IMR-90 (cell line): ENCODE data around the gene ADAMTSL2. TPM values are rescaled to one million over a fixed set of nuclear protein-coding genes. Genes with fewer than 3 reads are reported as not detected.

Experiments
- ATAC-seq: fragments of 200-7000 bp; cut with Tn5 transposase; 2 replicates; pipeline ENCODE4 v1.9.1; 2020; ENCODE audit warnings: low read depth, mild to moderate bottlenecking, moderate library complexity
- BruUV-seq: library from RNA; stranded (reverse); fragments of 400-500 nt; replicated peaks from 2 replicates; lab custom pipeline; 2021; lab: Mats Ljungman, UMichigan
- CTCF ChIA-PET: fragments of 300-600 bp; formaldehyde crosslinking; extraction: SDS; loops from one replicate; lab custom pipeline; 2021; ENCODE audit warnings: antibody characterized with exemption; lab: Yijun Ruan, JAX
- POLR2A ChIA-PET: fragments of 300-600 bp; sonication (Branson Sonifier 250); formaldehyde crosslinking; loops from one replicate; lab custom pipeline; 2022; ENCODE audit warnings: antibody characterized with exemption; ENCODE audit not compliant: unreplicated experiment; lab: Charles Lee
- DNase-seq: peaks from one replicate; pipeline ENCODE4 v3.0.0; 2013
- H2AFZ ChIP-seq: replicated peaks from 2 replicates; pipeline ENCODE3; 2013; ENCODE audit warnings: low read length, mild to moderate bottlenecking; ENCODE audit not compliant: poor library complexity
- H2AK5ac ChIP-seq: 2 replicates; pipeline ENCODE4 v1.6.1; 2013; ENCODE audit warnings: low read depth, low read length, inconsistent platforms
- H2AK9ac ChIP-seq: replicated peaks from 2 replicates; pipeline ENCODE3; 2013; ENCODE audit warnings: mild to moderate bottlenecking, low read depth, low read length, moderate library complexity; ENCODE audit not compliant: poor library complexity
- H2BK120ac ChIP-seq: 2 replicates; pipeline ENCODE4 v1.6.1; 2013; ENCODE audit warnings: low read depth, low read length, inconsistent platforms
- H2BK15ac ChIP-seq: 3 replicates; pipeline ENCODE4 v1.6.1; 2013; ENCODE audit warnings: low read depth, low read length, inconsistent platforms
- H2BK20ac ChIP-seq: 2 replicates; pipeline ENCODE4 v1.6.1; 2013; ENCODE audit warnings: low read depth, mild to moderate bottlenecking, inconsistent platforms, low read length, moderate library complexity
- H2BK5ac ChIP-seq: 2 replicates; pipeline ENCODE4 v1.6.1; 2013; ENCODE audit warnings: mild to moderate bottlenecking, low read depth, low read length, inconsistent platforms; ENCODE audit not compliant: poor library complexity, severe bottlenecking
- H3K14ac ChIP-seq: replicated peaks from 2 replicates; pipeline ENCODE4 v1.6.1; 2013; ENCODE audit warnings: low read depth, low read length, inconsistent platforms
- H3K18ac ChIP-seq: 2 replicates; pipeline ENCODE4 v1.6.1; 2013; ENCODE audit warnings: low read depth, low read length, control low read depth
- H3K23ac ChIP-seq: 2 replicates; pipeline ENCODE4 v1.6.1; 2013; ENCODE audit warnings: low read depth, low read length, inconsistent platforms
- H3K27ac ChIP-seq: 2 replicates; pipeline ENCODE4 v1.5.1; 2013; ENCODE audit warnings: mild to moderate bottlenecking, control low read depth, low read length; ENCODE audit not compliant: insufficient read depth
- H3K27me3 ChIP-seq: 2 replicates; pipeline ENCODE4 v1.6.1; 2013; ENCODE audit warnings: low read length; ENCODE audit not compliant: control insufficient read depth, insufficient read depth
- H3K36me3 ChIP-seq: 2 replicates; pipeline ENCODE4 v1.6.1; 2013; ENCODE audit warnings: low read length, mixed read lengths; ENCODE audit not compliant: control insufficient read depth, insufficient read depth
- H3K4ac ChIP-seq: 2 replicates; pipeline ENCODE4 v1.6.1; 2013; ENCODE audit warnings: low read depth, low read length, inconsistent platforms
- H3K4me1 ChIP-seq: 2 replicates; pipeline ENCODE4 v1.6.1; 2013; ENCODE audit warnings: low read length, mixed read lengths; ENCODE audit not compliant: control insufficient read depth, insufficient read depth
- H3K4me2 ChIP-seq: 2 replicates; pipeline ENCODE4 v1.6.1; 2013; ENCODE audit warnings: low read depth, mild to moderate bottlenecking, control low read depth, low read length, moderate library complexity
- H3K4me3 ChIP-seq: 2 replicates; pipeline ENCODE4 v1.5.1; 2013; ENCODE audit warnings: low read depth, mild to moderate bottlenecking, control low read depth, low read length, moderate library complexity; ENCODE audit not compliant: insufficient read depth
- H3K56ac ChIP-seq: 2 replicates; pipeline ENCODE4 v1.6.1; 2013; ENCODE audit warnings: low read length, inconsistent platforms; ENCODE audit not compliant: insufficient read depth; ENCODE audit errors: extremely low read depth
- H3K79me1 ChIP-seq, 2 experiments: 2 replicates each; pipeline ENCODE4 v1.6.1; 2013; ENCODE audit warnings: low read length in 2 of 2, inconsistent platforms in 1 of 2, low read depth in 1 of 2
- H3K9ac ChIP-seq: 2 replicates; pipeline ENCODE4 v1.6.1; 2013; ENCODE audit warnings: low read depth, low read length, control low read depth
- H3K9me1 ChIP-seq: 2 replicates; pipeline ENCODE4 v1.6.1; 2013; ENCODE audit warnings: low read length, inconsistent platforms; ENCODE audit not compliant: insufficient read depth
- H3K9me3 ChIP-seq: 2 replicates; pipeline ENCODE4 v1.6.1; 2013; ENCODE audit warnings: low read length; ENCODE audit not compliant: control insufficient read depth, insufficient read depth
- H4K20me1 ChIP-seq: 2 replicates; pipeline ENCODE4 v1.6.1; 2013; ENCODE audit warnings: low read length, inconsistent platforms; ENCODE audit not compliant: insufficient read depth
- H4K5ac ChIP-seq: 2 replicates; pipeline ENCODE4 v1.6.1; 2013; ENCODE audit warnings: mild to moderate bottlenecking, low read depth, low read length, control low read depth
- H4K8ac ChIP-seq, 2 experiments: 2 replicates each; pipeline ENCODE4 v1.6.1; 2013; ENCODE audit warnings: low read depth in 2 of 2, low read length in 2 of 2, control low read depth in 1 of 2, inconsistent platforms in 1 of 2
- H4K91ac ChIP-seq: 2 replicates; pipeline ENCODE4 v1.6.1; 2013; ENCODE audit warnings: low read depth, low read length, inconsistent platforms; ENCODE audit not compliant: insufficient read depth
- WGBS, 2 experiments: methylation state at CpG; one replicate each; pipeline versions ENCODE4 v1.1.5 to v1.1.7; 2013; ENCODE audit warnings: missing lambda C conversion rate in 2 of 2; ENCODE audit not compliant: insufficient read length in 1 of 2; ENCODE audit errors: extremely low coverage in 2 of 2; 5-methylcytosine and 5-hydroxymethylcytosine counted together
- dilution Hi-C: fragments of 300-500 bp; cut with HindIII; formaldehyde crosslinking; loops from one replicate; pipeline ENCODE4 v1.14.3; 2018; ENCODE audit warnings: low sequenced_read_pairs; ENCODE audit not compliant: unreplicated experiment
- in situ Hi-C: fragments of 300-500 bp; cut with MboI; formaldehyde crosslinking; loops from 3 replicates; pipeline ENCODE4 v1.14.3; 2019; ENCODE audit warnings: low sequenced_read_pairs, inconsistent platforms, mixed read lengths
- intact Hi-C: fragments of 100-400 bp; cut with micrococcal nuclease; formaldehyde crosslinking; loops from 2 replicates; pipeline ENCODE4 v1.10.0; 2022
- polyA plus RNA-seq, 3 experiments: library from polyadenylated mRNA; depleted of rRNA; stranded (reverse); fragments of >200 nt; gene quantifications; 2 replicates each; pipeline ENCODE4 v1.2.3, GENCODE V29; 2012; ENCODE audit warnings: low replicate concordance in 1 of 3
- total RNA-seq: library from RNA; depleted of rRNA; stranded (reverse); fragments of >200 nt; gene quantifications from 2 replicates; pipeline ENCODE4 v1.2.3, GENCODE V29; 2012
- TF ChIP-seq, protein P1 (sequence below): fragments of 150-350 bp; IDR thresholded peaks from 2 replicates; pipeline ENCODE4 v1.6.1; 2017; ENCODE audit warnings: mild to moderate bottlenecking, antibody characterized with exemption, low read length, low read depth

Gene ADAMTSL2
- total and polyA plus RNA-seq, 2 of the 4 experiments (the other 2 are of a cell fraction) = not detected

DNA sequence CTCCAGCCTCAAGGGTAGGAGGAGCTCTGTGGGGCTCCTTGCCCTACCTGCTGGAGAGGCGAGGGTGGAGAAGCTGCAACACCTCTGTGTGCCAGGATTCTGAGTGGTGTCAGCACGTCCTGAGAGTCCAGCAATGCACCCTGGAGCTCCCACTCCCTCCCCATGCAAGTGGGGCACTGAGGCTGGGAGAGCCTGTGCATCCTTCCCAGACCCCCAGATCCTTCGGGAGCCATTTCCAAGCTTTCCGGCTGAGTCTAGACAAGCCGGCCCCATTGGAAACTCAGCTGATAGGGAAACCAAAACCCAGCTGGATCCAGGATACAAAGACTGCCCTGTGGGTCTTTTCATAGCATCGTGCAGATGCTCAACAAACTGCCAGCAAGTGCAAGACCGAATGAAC lies 72.9 kb downstream of the ADAMTSL2 start:
- CTCF ChIA-PET = no interaction called here
- Histone ChIP-seq H3K36me3 (no peaks in the 10 kb centered on the region), H4K5ac (no peak overlapping the region), H3K4me3 (no peak overlapping the region), H3K4me2 (no peak overlapping the region), H2BK5ac (no peak overlapping the region), H3K23ac (no peak overlapping the region), H3K56ac (no peak overlapping the region), H3K9me3 (no peaks in the 10 kb centered on the region), H2BK15ac (no peak overlapping the region), H4K8ac (no peak overlapping the region), H2AFZ (no peak overlapping the region), H3K9me1 (no peaks in the 10 kb centered on the region), H3K79me1 (no peaks in the 10 kb centered on the region), H2BK120ac (no peak overlapping the region), H2AK5ac (no peak overlapping the region), H4K91ac (no peak overlapping the region), H4K20me1 (no peaks in the 10 kb centered on the region), H3K4ac (no peak overlapping the region), H3K18ac (no peak overlapping the region), H3K14ac (no peak overlapping the region), H2BK20ac (no peak overlapping the region), H2AK9ac (no peak overlapping the region), H3K27ac (no peak overlapping the region), H3K27me3 (peaks cover 67% of the 10 kb centered on the region), H3K9ac (no peak overlapping the region), H3K4me1 (no peaks in the 10 kb centered on the region)
- DNase-seq (no peak), ATAC-seq (no peak)
- TF ChIP-seq, protein P1, sequence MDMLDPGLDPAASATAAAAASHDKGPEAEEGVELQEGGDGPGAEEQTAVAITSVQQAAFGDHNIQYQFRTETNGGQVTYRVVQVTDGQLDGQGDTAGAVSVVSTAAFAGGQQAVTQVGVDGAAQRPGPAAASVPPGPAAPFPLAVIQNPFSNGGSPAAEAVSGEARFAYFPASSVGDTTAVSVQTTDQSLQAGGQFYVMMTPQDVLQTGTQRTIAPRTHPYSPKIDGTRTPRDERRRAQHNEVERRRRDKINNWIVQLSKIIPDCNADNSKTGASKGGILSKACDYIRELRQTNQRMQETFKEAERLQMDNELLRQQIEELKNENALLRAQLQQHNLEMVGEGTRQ = no peak
- dilution Hi-C loops (no loop called here), in situ Hi-C loops (no loop called here), intact Hi-C loops (loop anchor here (10.0 kb wide), 1 partner anchor 117 kb away; no protein-coding TSS in a partner anchor)
- no CpG with 5 or more reads among the region's 7 CpGs for WGBS, 2 experiments
- POLR2A ChIA-PET = no interaction called here
- no TSS peak for BruUV-seq
